Natural killer cell (primary cell): ENCODE measurements around the gene IFITM5. TPM values are rescaled to one million over a fixed set of nuclear protein-coding genes. Genes with fewer than 3 reads are reported as not detected.

ENCODE experiments used
- ATAC-seq, 3 donors: fragments of 150-1000 bp in 2 of 3; fragments of 200-7000 bp in 1 of 3; cut with Tn5 transposase; 1 replicate in 1 of 3; 2 replicates in 2 of 3; pipeline ENCODE4 v1.10.0; 2021; ENCODE audit warnings: mild to moderate bottlenecking in 2 of 3, moderate library complexity in 2 of 3
- DNase-seq, 2 donors: peaks; one replicate each; pipeline versions ENCODE4 v3.0.0 to v3.0.0-alpha.2; 2013 to 2021; ENCODE audit warnings: mixed read lengths in 1 of 2
- H3K27ac ChIP-seq: one replicate; pipeline ENCODE4 v1.5.1; 2013; ENCODE audit warnings: mild to moderate bottlenecking, low read length
- H3K27me3 ChIP-seq: one replicate; pipeline ENCODE4 v1.6.1; 2013; ENCODE audit warnings: low read length; ENCODE audit not compliant: control insufficient read depth, insufficient read depth
- H3K36me3 ChIP-seq: one replicate; pipeline ENCODE4 v1.6.1; 2013; ENCODE audit warnings: low read length; ENCODE audit not compliant: control insufficient read depth, insufficient read depth
- H3K4me1 ChIP-seq: one replicate; pipeline ENCODE4 v1.6.1; 2013; ENCODE audit warnings: low read length; ENCODE audit not compliant: control insufficient read depth, insufficient read depth
- H3K4me3 ChIP-seq: one replicate; pipeline ENCODE4 v1.5.1; 2013; ENCODE audit warnings: low read length
- H3K9me3 ChIP-seq: one replicate; pipeline ENCODE4 v1.6.1; 2013; ENCODE audit warnings: low read length; ENCODE audit not compliant: control insufficient read depth, insufficient read depth
- H3K27ac Mint-ChIP-seq, 2 donors: one replicate each; pipeline ENCODE4 v1.8.0; 2022; ENCODE audit warnings: mild to moderate bottlenecking in 2 of 2, mixed read lengths in 2 of 2, moderate library complexity in 1 of 2
- H3K27me3 Mint-ChIP-seq, 2 donors: one replicate each; pipeline ENCODE4 v1.8.0; 2022; ENCODE audit warnings: low read depth in 2 of 2, mixed read lengths in 2 of 2
- H3K36me3 Mint-ChIP-seq: one replicate; pipeline ENCODE4 v1.8.0; 2022; ENCODE audit warnings: mixed read lengths
- H3K4me1 Mint-ChIP-seq, 2 donors: one replicate each; pipeline ENCODE4 v1.8.0; 2022; ENCODE audit warnings: mixed read lengths in 2 of 2
- H3K4me3 Mint-ChIP-seq: one replicate; pipeline ENCODE4 v1.8.0; 2022; ENCODE audit warnings: mild to moderate bottlenecking, moderate library complexity, mixed read lengths
- H3K9me3 Mint-ChIP-seq, 2 donors: one replicate each; pipeline ENCODE4 v1.8.0; 2022; ENCODE audit warnings: mixed read lengths in 2 of 2
- WGBS: methylation state at CpG from one replicate; pipeline ENCODE4 v1.1.7; 2013; ENCODE audit warnings: missing lambda C conversion rate; ENCODE audit not compliant: insufficient coverage; 5-methylcytosine and 5-hydroxymethylcytosine counted together
- intact Hi-C: fragments of 100-400 bp; cut with micrococcal nuclease; formaldehyde crosslinking; loops from one replicate; pipeline ENCODE4 v1.14.2; 2022
- total RNA-seq, 4 donors: library from RNA; stranded (reverse); fragments of 120-200 nt in 1 of 4; gene quantifications; one replicate each; pipeline versions ENCODE4 v1.2.3 to v1.2.4, GENCODE V29; 2013 to 2022
- TF ChIP-seq, protein P1 (sequence below): fragments of 200-600 bp; IDR thresholded peaks from one replicate; pipeline ENCODE4 v1.8.0; 2022; ENCODE audit warnings: antibody characterized with exemption

The IFITM5 gene
- total RNA-seq, 3 donors from 2014 or later (not counting 1 experiment from before 2014, with no cell fraction given): not detected

DNA sequence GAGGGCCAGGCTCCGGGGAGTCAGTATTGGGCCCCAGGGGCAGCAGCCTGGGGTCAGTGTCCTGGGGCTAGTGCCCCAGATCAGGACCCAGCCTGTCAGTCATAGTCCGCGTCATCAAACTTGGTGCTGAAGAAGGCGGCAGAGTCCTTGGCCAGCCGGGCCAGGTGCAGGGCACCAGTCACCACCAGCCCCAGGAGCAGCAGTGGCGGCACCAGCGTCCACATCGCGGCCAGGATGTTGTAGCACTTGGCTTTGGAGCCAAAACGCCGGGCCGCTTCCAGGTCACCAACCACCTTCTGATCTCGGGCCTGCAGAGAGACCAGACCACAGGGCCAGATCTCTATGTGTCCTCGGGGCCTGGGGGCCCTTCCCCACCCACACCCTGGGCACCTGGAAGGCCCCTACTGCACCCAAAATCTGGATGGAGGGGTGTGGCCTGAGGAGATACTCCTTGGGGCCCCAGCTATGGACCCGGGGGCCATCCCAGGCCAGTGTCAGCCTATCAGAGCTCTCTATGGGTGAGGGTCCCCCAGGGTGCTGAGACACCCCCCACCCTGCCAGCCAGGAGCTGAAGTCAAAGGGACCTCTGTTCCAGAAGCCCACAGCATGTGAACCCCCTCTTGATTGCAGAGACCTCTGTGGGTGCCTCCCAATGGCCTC lies 790 bp downstream of the IFITM5 start:
- 67% methylated on average over 15 of the region's 15 CpGs for whole genome bisulfite sequencing
- H3K9me3 ChIP-seq: no peaks in the 10 kb centered on the region
- H3K36me3 ChIP-seq: peaks cover 16% of the 10 kb centered on the region
- H3K4me1 ChIP-seq: peaks cover 47% of the 10 kb centered on the region
- ATAC-seq: peak in 1 of 3 donors; percentile 9
- Mint-ChIP-seq H3K27me3 (no peaks in the 10 kb centered on the region), H3K27ac (peak overlapping the region in 1 of 2 donors; percentile 76), H3K36me3 (no peaks in the 10 kb centered on the region), H3K4me3 (no peak overlapping the region), H3K9me3 (no peaks in the 10 kb centered on the region), H3K4me1 (peaks cover 19 to 20% of the 10 kb centered on the region in 2 donors)
- H3K27me3 ChIP-seq: no peaks in the 10 kb centered on the region
- no peak overlapping the region for H3K4me3 ChIP-seq
- DNase-seq: no peak
- peak overlapping the region; percentile 63 for H3K27ac ChIP-seq
- intact Hi-C loops: no loop called here
- TF ChIP-seq, protein P1, sequence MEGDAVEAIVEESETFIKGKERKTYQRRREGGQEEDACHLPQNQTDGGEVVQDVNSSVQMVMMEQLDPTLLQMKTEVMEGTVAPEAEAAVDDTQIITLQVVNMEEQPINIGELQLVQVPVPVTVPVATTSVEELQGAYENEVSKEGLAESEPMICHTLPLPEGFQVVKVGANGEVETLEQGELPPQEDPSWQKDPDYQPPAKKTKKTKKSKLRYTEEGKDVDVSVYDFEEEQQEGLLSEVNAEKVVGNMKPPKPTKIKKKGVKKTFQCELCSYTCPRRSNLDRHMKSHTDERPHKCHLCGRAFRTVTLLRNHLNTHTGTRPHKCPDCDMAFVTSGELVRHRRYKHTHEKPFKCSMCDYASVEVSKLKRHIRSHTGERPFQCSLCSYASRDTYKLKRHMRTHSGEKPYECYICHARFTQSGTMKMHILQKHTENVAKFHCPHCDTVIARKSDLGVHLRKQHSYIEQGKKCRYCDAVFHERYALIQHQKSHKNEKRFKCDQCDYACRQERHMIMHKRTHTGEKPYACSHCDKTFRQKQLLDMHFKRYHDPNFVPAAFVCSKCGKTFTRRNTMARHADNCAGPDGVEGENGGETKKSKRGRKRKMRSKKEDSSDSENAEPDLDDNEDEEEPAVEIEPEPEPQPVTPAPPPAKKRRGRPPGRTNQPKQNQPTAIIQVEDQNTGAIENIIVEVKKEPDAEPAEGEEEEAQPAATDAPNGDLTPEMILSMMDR: no peak

- 41% methylated on average over 26 of the region's 26 CpGs for WGBS
- TF ChIP-seq, protein P1: no peak
- no peaks in the 10 kb centered on the region for H3K36me3 Mint-ChIP-seq
- intact Hi-C loops: no loop called here
- Histone ChIP-seq H3K27me3 (no peaks in the 10 kb centered on the region), H3K27ac (peak overlapping the region; percentile 63), H3K36me3 (peaks cover 22% of the 10 kb centered on the region), H3K4me1 (peaks cover 47% of the 10 kb centered on the region), H3K4me3 (no peak overlapping the region), H3K9me3 (no peaks in the 10 kb centered on the region)
- H3K4me3 Mint-ChIP-seq: peak overlapping the region; percentile 70
- H3K27me3 Mint-ChIP-seq: no peaks in the 10 kb centered on the region
- peak in 1 of 2 donors; percentile 75 for DNase-seq
- peaks cover 16 to 17% of the 10 kb centered on the region in 2 donors for H3K4me1 Mint-ChIP-seq
- H3K27ac Mint-ChIP-seq: peak overlapping the region; percentile 65 to 76
- peak; percentile 69 to 83 (median 81) for ATAC-seq
- no peaks in the 10 kb centered on the region for H3K9me3 Mint-ChIP-seq
These were observed 1.5 kb downstream of the IFITM5 start for GRCh38 chr11:297586-298405.

DNA sequence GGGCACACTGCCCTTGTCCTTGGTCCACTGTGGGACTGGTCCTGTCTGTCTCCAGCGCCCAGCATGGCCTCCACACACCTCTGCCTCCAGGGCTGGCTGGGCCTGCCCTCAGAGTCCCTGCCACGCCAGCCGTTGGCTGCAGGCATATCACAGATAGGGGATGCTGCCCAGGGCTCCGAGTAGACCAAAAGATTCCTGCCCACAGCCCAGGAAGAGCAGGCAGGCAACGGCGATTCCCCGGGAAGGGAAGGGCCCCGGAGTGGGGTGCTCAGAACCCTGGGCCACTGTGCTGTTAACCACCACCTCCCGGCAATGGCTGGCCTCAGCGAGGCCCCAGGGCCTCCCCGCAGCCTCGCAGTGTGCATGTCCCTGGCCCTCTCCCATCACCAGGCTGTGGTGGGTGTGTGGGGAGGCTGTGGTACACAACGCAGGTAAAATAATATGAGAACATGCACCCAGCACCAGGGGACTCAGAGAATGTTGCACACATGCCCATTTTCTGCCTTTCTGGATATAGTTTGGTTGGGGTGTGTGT lies 2.2 kb downstream of the IFITM5 start:
- Histone ChIP-seq H3K4me1 (peaks cover 53% of the 10 kb centered on the region), H3K27ac (peak overlapping the region; percentile 63), H3K27me3 (no peaks in the 10 kb centered on the region), H3K9me3 (no peaks in the 10 kb centered on the region), H3K4me3 (no peak overlapping the region), H3K36me3 (peaks cover 25% of the 10 kb centered on the region)
- Mint-ChIP-seq H3K27ac (peak overlapping the region; percentile 65 to 76), H3K4me1 (peaks cover 12 to 15% of the 10 kb centered on the region in 2 donors), H3K27me3 (no peaks in the 10 kb centered on the region), H3K36me3 (no peaks in the 10 kb centered on the region), H3K4me3 (peak overlapping the region; percentile 70), H3K9me3 (no peaks in the 10 kb centered on the region)
- DNase-seq (no peak), ATAC-seq (peak; percentile 18 to 35 (median 31))
- intact Hi-C loops: no loop called here
- 59% methylated on average over 13 of the region's 13 CpGs for WGBS
- TF ChIP-seq, protein P1: no peak
